ENCODE data around the gene DACT3. TPM values are rescaled to one million over a fixed set of nuclear protein-coding genes. Genes with fewer than 3 reads are reported as not detected.

DACT3 gene
- polyA plus RNA-seq (ENCODE audit: low read depth in 6 of 6), result under 1 TPM in 2 of 6 donors, not detected in 4; 0.11 to 0.30 TPM

GRCh38 chr19:46661020-46661731 is at the start of gene DACT3:
DACT3 (minus strand) TSS chr19:46661182; CDS start chr19:46661064, 118 bp downstream.
- peak within 1 kb of the TSS; percentile 87 to 99 (median 97) for H3K27ac Mint-ChIP-seq
- peak; percentile 100 for DNase-seq
- no peaks in the 10 kb centered on the region for H3K9me3 Mint-ChIP-seq
- H3K27me3 Mint-ChIP-seq, result peaks cover 16 to 47% (median 38%) of the 10 kb centered on the region in 3 donors
- no peaks in the 10 kb centered on the region for H3K36me3 Mint-ChIP-seq
- peak within 1 kb of the TSS; percentile 78 to 92 (median 86) for H3K4me3 Mint-ChIP-seq
- ATAC-seq (ENCODE audit: low read depth in 2 of 2), result peak; percentile 82 to 87
- H3K4me1 Mint-ChIP-seq, result peaks cover 27 to 28% (median 27%) of the 10 kb centered on the region in 3 donors

GRCh38 chr19:46710687-46711086 is 49.7 kb upstream of the DACT3 start:
- peaks cover 6 to 8% of the 10 kb centered on the region in 2 donors for H3K36me3 Mint-ChIP-seq
- peaks cover 22 to 48% (median 34%) of the 10 kb centered on the region in 3 donors for H3K4me1 Mint-ChIP-seq
- no peaks in the 10 kb centered on the region for H3K9me3 Mint-ChIP-seq
- DNase-seq (no peak), ATAC-seq (ENCODE audit: low read depth in 2 of 2) (no peak)
- H3K27me3 Mint-ChIP-seq, result no peaks in the 10 kb centered on the region
- peak overlapping the region in 1 of 8 donors; percentile 15 for H3K4me3 Mint-ChIP-seq
- H3K27ac Mint-ChIP-seq, result peak overlapping the region in 2 of 6 donors; percentile 41 to 69

- Mint-ChIP-seq H3K36me3 (peaks cover 6 to 13% of the 10 kb centered on the region in 2 donors), H3K27me3 (no peaks in the 10 kb centered on the region), H3K27ac (peak overlapping the region; percentile 40 to 99 (median 92)), H3K4me3 (no peak overlapping the region), H3K4me1 (peaks cover 16 to 22% (median 17%) of the 10 kb centered on the region in 3 donors), H3K9me3 (no peaks in the 10 kb centered on the region)
- DNase-seq (peak; percentile 76), ATAC-seq (ENCODE audit: low read depth in 2 of 2) (peak; percentile 94 to 96)
Observed at GRCh38 chr19:46704379-46705076, 43.5 kb upstream of the DACT3 start.

GRCh38 chr19:46700704-46701103 is 39.7 kb upstream of the DACT3 start:
- peak overlapping the region in 2 of 6 donors; percentile 47 to 87 for H3K27ac Mint-ChIP-seq
- no peak for DNase-seq
- ATAC-seq (ENCODE audit: low read depth in 2 of 2), result no peak
- no peaks in the 10 kb centered on the region for H3K27me3 Mint-ChIP-seq
- H3K36me3 Mint-ChIP-seq, result peaks cover 4 to 14% of the 10 kb centered on the region in 2 donors
- no peaks in the 10 kb centered on the region for H3K9me3 Mint-ChIP-seq
- no peak overlapping the region for H3K4me3 Mint-ChIP-seq
- peaks cover 11 to 23% (median 12%) of the 10 kb centered on the region in 3 donors for H3K4me1 Mint-ChIP-seq

- ATAC-seq (ENCODE audit: low read depth in 2 of 2), result no peak
Observed at GRCh38 chr19:46698395-46699321, 37.7 kb upstream of the DACT3 start.

GRCh38 chr19:46697204-46697960 is 36.4 kb upstream of the DACT3 start:
- no peak overlapping the region for H3K27ac Mint-ChIP-seq
- no peaks in the 10 kb centered on the region for H3K27me3 Mint-ChIP-seq
- DNase-seq, result no peak
- ATAC-seq (ENCODE audit: low read depth in 2 of 2), result peak in 1 of 2 donors; percentile 37
- H3K4me3 Mint-ChIP-seq, result no peak overlapping the region
- peaks cover 0 to 16% (median 11%) of the 10 kb centered on the region in 3 donors for H3K4me1 Mint-ChIP-seq
- H3K9me3 Mint-ChIP-seq, result no peaks in the 10 kb centered on the region
- peaks cover 9 to 29% of the 10 kb centered on the region in 2 donors for H3K36me3 Mint-ChIP-seq

More at GRCh38 chr19:46698395-46699321, 37.7 kb upstream of the DACT3 start:
- no peak for DNase-seq
- peaks cover 0 to 10% (median 4%) of the 10 kb centered on the region in 3 donors for H3K4me1 Mint-ChIP-seq
- H3K36me3 Mint-ChIP-seq, result peaks cover 4 to 21% of the 10 kb centered on the region in 2 donors
- H3K4me3 Mint-ChIP-seq, result no peak overlapping the region
- H3K27ac Mint-ChIP-seq, result no peak overlapping the region
- no peaks in the 10 kb centered on the region for H3K9me3 Mint-ChIP-seq
- H3K27me3 Mint-ChIP-seq, result no peaks in the 10 kb centered on the region

GRCh38 chr19:46696866-46697203 is 35.9 kb upstream of the DACT3 start:
- Mint-ChIP-seq H3K27me3 (no peaks in the 10 kb centered on the region), H3K4me1 (peaks cover 0 to 18% (median 12%) of the 10 kb centered on the region in 3 donors), H3K4me3 (no peak overlapping the region), H3K27ac (peak overlapping the region in 1 of 6 donors; percentile 58), H3K9me3 (no peaks in the 10 kb centered on the region), H3K36me3 (peaks cover 14 to 35% of the 10 kb centered on the region in 2 donors)
- ATAC-seq (ENCODE audit: low read depth in 2 of 2) (no peak), DNase-seq (no peak)

- DNase-seq, result no peak
- no peaks in the 10 kb centered on the region for H3K9me3 Mint-ChIP-seq
- ATAC-seq (ENCODE audit: low read depth in 2 of 2), result no peak
- no peak overlapping the region for H3K4me3 Mint-ChIP-seq
- H3K4me1 Mint-ChIP-seq, result peaks cover 0 to 17% (median 12%) of the 10 kb centered on the region in 3 donors
- no peak overlapping the region for H3K27ac Mint-ChIP-seq
- peaks cover 20 to 42% of the 10 kb centered on the region in 2 donors for H3K36me3 Mint-ChIP-seq
- no peaks in the 10 kb centered on the region for H3K27me3 Mint-ChIP-seq
Observed at GRCh38 chr19:46696052-46696451, 35.1 kb upstream of the DACT3 start.

- Mint-ChIP-seq H3K4me1 (peaks cover 4 to 18% (median 13%) of the 10 kb centered on the region in 3 donors), H3K4me3 (no peak overlapping the region), H3K27me3 (no peaks in the 10 kb centered on the region), H3K9me3 (no peaks in the 10 kb centered on the region), H3K27ac (no peak overlapping the region), H3K36me3 (peaks cover 26 to 50% of the 10 kb centered on the region in 2 donors)
- ATAC-seq (ENCODE audit: low read depth in 2 of 2) (no peak), DNase-seq (no peak)
Observed at GRCh38 chr19:46693760-46694159, 32.8 kb upstream of the DACT3 start.

- H3K9me3 Mint-ChIP-seq, result no peaks in the 10 kb centered on the region
- DNase-seq, result no peak
- H3K4me3 Mint-ChIP-seq, result no peak overlapping the region
- peaks cover 4 to 18% (median 13%) of the 10 kb centered on the region in 3 donors for H3K4me1 Mint-ChIP-seq
- peak overlapping the region in 4 of 6 donors; percentile 42 to 90 (median 74) for H3K27ac Mint-ChIP-seq
- H3K36me3 Mint-ChIP-seq, result peaks cover 26 to 50% of the 10 kb centered on the region in 2 donors
- ATAC-seq (ENCODE audit: low read depth in 2 of 2), result no peak
- no peaks in the 10 kb centered on the region for H3K27me3 Mint-ChIP-seq
Observed at GRCh38 chr19:46692918-46693722, 32.1 kb upstream of the DACT3 start.

- Mint-ChIP-seq H3K27me3 (no peaks in the 10 kb centered on the region), H3K4me3 (no peak overlapping the region), H3K4me1 (peaks cover 4 to 18% (median 13%) of the 10 kb centered on the region in 3 donors), H3K27ac (peak overlapping the region in 5 of 6 donors; percentile 37 to 84 (median 49)), H3K36me3 (peaks cover 25 to 50% of the 10 kb centered on the region in 2 donors), H3K9me3 (no peaks in the 10 kb centered on the region)
- ATAC-seq (ENCODE audit: low read depth in 2 of 2) (no peak), DNase-seq (no peak)
Observed at GRCh38 chr19:46691948-46692347, 31.0 kb upstream of the DACT3 start.

- Mint-ChIP-seq H3K4me3 (no peak overlapping the region), H3K27me3 (no peaks in the 10 kb centered on the region), H3K36me3 (peaks cover 22 to 46% of the 10 kb centered on the region in 2 donors)
Observed at GRCh38 chr19:46691104-46691503, 30.1 kb upstream of the DACT3 start.

More at GRCh38 chr19:46691104-46691503, 30.1 kb upstream of the DACT3 start:
- DNase-seq (no peak), ATAC-seq (ENCODE audit: low read depth in 2 of 2) (no peak)
- Mint-ChIP-seq H3K27ac (peak overlapping the region in 2 of 6 donors; percentile 34 to 49), H3K4me1 (peaks cover 4 to 18% (median 11%) of the 10 kb centered on the region in 3 donors), H3K9me3 (no peaks in the 10 kb centered on the region)
